HepG2 (cell line): ENCODE results near the gene PIEZO1. TPM values are rescaled to one million over a fixed set of nuclear protein-coding genes. Genes with fewer than 3 reads are reported as not detected.

Source experiments
- ATF1 ChIP-seq: IDR thresholded peaks from 2 replicates; pipeline ENCODE4 v1.6.1; 2016; ENCODE audit warnings: mild to moderate bottlenecking, control low read depth
- CREB1 ChIP-seq, 2 experiments: fragments of 450-650 bp in 1 of 2; IDR thresholded peaks; 2 replicates each; pipeline ENCODE4 v1.6.1; 2016 to 2017; ENCODE audit warnings: control low read depth in 1 of 2, mild to moderate bottlenecking in 1 of 2, missing compliant biosample characterization in 1 of 2, missing genetic modification characterization in 1 of 2
- HNF1A ChIP-seq, 2 experiments: sonication (generic) in 1 of 2; formaldehyde crosslinking in 1 of 2; IDR thresholded peaks; 2 replicates each; pipeline versions ENCODE4 v1.4.0 to v1.6.1; 2016 to 2020; ENCODE audit warnings: borderline replicate concordance in 1 of 2, low read depth in 1 of 2, mild to moderate bottlenecking in 1 of 2, missing genetic modification reagents in 1 of 2
- IRF2 ChIP-seq: IDR thresholded peaks from 2 replicates; pipeline ENCODE4 v1.6.1; 2018; ENCODE audit warnings: missing genetic modification reagents, missing compliant biosample characterization
- KDM4B ChIP-seq: sonication (generic); formaldehyde crosslinking; IDR thresholded peaks from 2 replicates; pipeline ENCODE4 v1.4.0; 2020; ENCODE audit warnings: missing genetic modification reagents
- MXD4 ChIP-seq: IDR thresholded peaks from 2 replicates; pipeline ENCODE4 v1.6.1; 2016; ENCODE audit warnings: mild to moderate bottlenecking, missing biosample characterization, missing genetic modification reagents
- SALL2 ChIP-seq: sonication (generic); formaldehyde crosslinking; IDR thresholded peaks from 2 replicates; pipeline ENCODE4 v1.8.1; 2023; ENCODE audit warnings: mild to moderate bottlenecking, missing genetic modification reagents, inconsistent platforms
- SP2 ChIP-seq: sonication (generic); formaldehyde crosslinking; IDR thresholded peaks from 2 replicates; pipeline ENCODE4 v1.5.1; 2020; ENCODE audit warnings: mild to moderate bottlenecking, missing genetic modification reagents
- SRSF4 ChIP-seq: fragments of 200-400 bp; formaldehyde crosslinking; IDR thresholded peaks from one replicate; pipeline ENCODE4 v1.6.1; 2018; ENCODE audit warnings: mild to moderate bottlenecking, low read depth, low read length, moderate library complexity; ENCODE audit not compliant: poor library complexity, severe bottlenecking
- TIGD3 ChIP-seq: sonication (generic); formaldehyde crosslinking; IDR thresholded peaks from 2 replicates; pipeline ENCODE4 v1.5.1; 2020; ENCODE audit warnings: mild to moderate bottlenecking, missing genetic modification reagents, borderline replicate concordance
- ZBTB46 ChIP-seq: sonication (generic); formaldehyde crosslinking; IDR thresholded peaks from 2 replicates; pipeline ENCODE4 v1.4.0; 2020; ENCODE audit warnings: mild to moderate bottlenecking, missing genetic modification reagents, borderline replicate concordance
- ZNF205 ChIP-seq: IDR thresholded peaks from 2 replicates; pipeline ENCODE4 v1.6.1; 2018; ENCODE audit warnings: missing biosample characterization, missing genetic modification reagents
- ZNF235 ChIP-seq: sonication (generic); formaldehyde crosslinking; IDR thresholded peaks from 2 replicates; pipeline ENCODE4 v1.8.1; 2023; ENCODE audit warnings: mild to moderate bottlenecking, missing genetic modification reagents, borderline replicate concordance
- ZNF567 ChIP-seq: sonication (generic); formaldehyde crosslinking; IDR thresholded peaks from 2 replicates; pipeline ENCODE4 v1.8.1; 2023; ENCODE audit warnings: mild to moderate bottlenecking, missing genetic modification reagents, borderline replicate concordance
- ZNF609 ChIP-seq: sonication (generic); formaldehyde crosslinking; IDR thresholded peaks from 2 replicates; pipeline ENCODE4 v1.4.0; 2020; ENCODE audit warnings: mild to moderate bottlenecking, missing genetic modification reagents, borderline replicate concordance
- ZNF780A ChIP-seq: sonication (generic); formaldehyde crosslinking; IDR thresholded peaks from 2 replicates; pipeline ENCODE4 v1.8.0; 2022; ENCODE audit warnings: mild to moderate bottlenecking, missing genetic modification reagents, moderate library complexity
- polyA plus RNA-seq, 8 experiments: library from polyadenylated mRNA; depleted of rRNA in 3 of 8; stranded (reverse) in 7 of 8; unstranded in 1 of 8; fragments of >200 nt; fragmentation: Illumina TruSeq in 4 of 8; extraction: Trizol in 4 of 8; gene quantifications; 2 replicates each; pipeline versions ENCODE4 v1.2.1 to v1.2.3, GENCODE V29; 2011 to 2016; ENCODE audit warnings: low read depth in 4 of 8, missing spikeins in 1 of 8, mixed read lengths in 1 of 8; ENCODE audit not compliant: insufficient read depth in 1 of 8
- total RNA-seq, 5 experiments: library from RNA; depleted of rRNA; stranded (reverse); fragments of >200 nt; fragmentation: Illumina TruSeq; extraction: Trizol; gene quantifications; 2 replicates each; pipeline ENCODE4 v1.2.3, GENCODE V29; 2016; ENCODE audit warnings: low read depth in 1 of 5

PIEZO1 gene
- total and polyA plus RNA-seq, 2 of the 13 experiments (the other 11 are each of a cell fraction or from before 2014, with no cell fraction given) = 67.9 to 85.0 TPM

- TF ChIP-seq HNF1A (IDR thresholded peaks at IDR 0.05; ENCODE audit: low read depth) (no peak), HNF1A (CRISPR knock-in tag; IDR thresholded peaks at IDR 0.05; ENCODE audit: borderline replicate concordance) (no peak), SALL2 (CRISPR knock-in tag) (no peak), IRF2 (no peak), ZNF205 (CRISPR knock-in tag) (no peak), SRSF4 (no peak), ZNF235 (CRISPR knock-in tag) (no peak), ZNF567 (CRISPR knock-in tag) (no peak), ATF1 (no peak), ZNF780A (CRISPR knock-in tag) (no peak), MXD4 (CRISPR knock-in tag) (no peak), ZNF609 (CRISPR knock-in tag) (no peak), TIGD3 (CRISPR knock-in tag) (no peak), ZBTB46 (CRISPR knock-in tag) (no peak), KDM4B (CRISPR knock-in tag) (no peak), SP2 (CRISPR knock-in tag) (no peak), CREB1 (IDR thresholded peaks at IDR 0.05) (no peak), CREB1 (CRISPR knock-in tag; IDR thresholded peaks at IDR 0.05) (no peak)
These were observed 106.6 kb downstream of the PIEZO1 start (continued) for GRCh38 chr16:88678224-88678979.
